Measurements from ENCODE around the gene SEMA3E.
"Not testable (repeated sequence)": the region's sequence is repeated elsewhere in the genome, so short reads cannot be mapped to it uniquely, and the experiment has no call there.

DNA sequence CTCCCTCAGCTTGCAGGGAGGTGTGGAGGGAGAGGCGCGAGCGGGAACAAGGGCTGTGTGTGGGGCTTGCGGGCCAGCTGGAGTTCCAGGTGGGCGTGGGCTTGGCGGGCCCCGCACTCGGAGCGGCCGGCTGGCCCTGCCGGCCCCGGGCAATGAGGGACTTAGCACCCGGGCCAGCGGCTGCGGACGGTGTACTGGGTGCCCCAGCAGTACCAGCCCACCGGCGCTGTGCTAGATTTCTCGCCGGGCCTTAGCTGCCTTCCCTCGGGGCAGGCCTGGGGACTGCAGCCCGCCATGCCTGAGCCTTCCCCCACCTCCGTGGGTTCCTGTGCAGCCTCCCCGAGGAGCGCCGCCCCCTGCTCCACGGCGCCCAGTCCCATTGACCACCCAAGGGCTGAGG is 24.4 kb upstream of the SEMA3E start:
- TF ChIP-seq, protein P1, sequence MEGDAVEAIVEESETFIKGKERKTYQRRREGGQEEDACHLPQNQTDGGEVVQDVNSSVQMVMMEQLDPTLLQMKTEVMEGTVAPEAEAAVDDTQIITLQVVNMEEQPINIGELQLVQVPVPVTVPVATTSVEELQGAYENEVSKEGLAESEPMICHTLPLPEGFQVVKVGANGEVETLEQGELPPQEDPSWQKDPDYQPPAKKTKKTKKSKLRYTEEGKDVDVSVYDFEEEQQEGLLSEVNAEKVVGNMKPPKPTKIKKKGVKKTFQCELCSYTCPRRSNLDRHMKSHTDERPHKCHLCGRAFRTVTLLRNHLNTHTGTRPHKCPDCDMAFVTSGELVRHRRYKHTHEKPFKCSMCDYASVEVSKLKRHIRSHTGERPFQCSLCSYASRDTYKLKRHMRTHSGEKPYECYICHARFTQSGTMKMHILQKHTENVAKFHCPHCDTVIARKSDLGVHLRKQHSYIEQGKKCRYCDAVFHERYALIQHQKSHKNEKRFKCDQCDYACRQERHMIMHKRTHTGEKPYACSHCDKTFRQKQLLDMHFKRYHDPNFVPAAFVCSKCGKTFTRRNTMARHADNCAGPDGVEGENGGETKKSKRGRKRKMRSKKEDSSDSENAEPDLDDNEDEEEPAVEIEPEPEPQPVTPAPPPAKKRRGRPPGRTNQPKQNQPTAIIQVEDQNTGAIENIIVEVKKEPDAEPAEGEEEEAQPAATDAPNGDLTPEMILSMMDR (conservative IDR thresholded peaks at IDR 0.05 in 1 of 2, IDR thresholded peaks at IDR 0.05 in 1 of 2; ENCODE audit: extremely low read depth in 1 of 2, insufficient read depth in 1 of 2, low read depth in 1 of 2, low read length in 2 of 2): not testable (repeated sequence)
- TF ChIP-seq EZH2 (IDR thresholded peaks at IDR 0.05; ENCODE audit: borderline replicate concordance, low read length): not testable (repeated sequence)
